SK-N-SH treated with all-trans-retinoic acid at 6 μM for 48 hours (cell line): ENCODE results near the gene PPP1R36.

Experiments
- ATAC-seq: fragments of 200-7000 bp; cut with Tn5 transposase; 3 replicates; pipeline ENCODE4 v1.9.1; 2020; ENCODE audit warnings: mild to moderate bottlenecking, moderate library complexity
- ESRRG ChIP-seq: fragments of 250-450 bp; sonication (Bioruptor Pico); IDR thresholded peaks from 2 replicates; pipeline ENCODE4 v1.6.1; 2021; ENCODE audit warnings: mild to moderate bottlenecking
- GLIS3 ChIP-seq: fragments of 250-450 bp; sonication (Bioruptor Pico); IDR thresholded peaks from 2 replicates; pipeline ENCODE4 v1.5.0; 2020; ENCODE audit warnings: mild to moderate bottlenecking, moderate library complexity
- ISL1 ChIP-seq: fragments of 250-450 bp; sonication (Bioruptor Pico); IDR thresholded peaks from 2 replicates; pipeline ENCODE4 v2.1.2; 2022; ENCODE audit warnings: mild to moderate bottlenecking, moderate library complexity
- OSR1 ChIP-seq: fragments of 250-450 bp; sonication (Bioruptor Pico); IDR thresholded peaks from 2 replicates; pipeline ENCODE4 v1.8.0; 2022; ENCODE audit warnings: moderate library complexity, mild to moderate bottlenecking, inconsistent platforms
- PPARA ChIP-seq: fragments of 250-450 bp; sonication (Bioruptor Pico); IDR thresholded peaks from 2 replicates; pipeline ENCODE4 v1.5.0; 2020; ENCODE audit warnings: mild to moderate bottlenecking, borderline replicate concordance
- SNAI2 ChIP-seq: fragments of 250-450 bp; sonication (Bioruptor Pico); IDR thresholded peaks from 2 replicates; pipeline ENCODE4 v1.5.0; 2020; ENCODE audit warnings: mild to moderate bottlenecking, moderate library complexity
- TCF4 ChIP-seq: fragments of 250-450 bp; sonication (Bioruptor Pico); IDR thresholded peaks from 2 replicates; pipeline ENCODE4 v1.8.0; 2021; ENCODE audit warnings: mild to moderate bottlenecking, moderate library complexity, borderline replicate concordance
- ZC3H10 ChIP-seq: fragments of 250-450 bp; sonication (Bioruptor Pico); IDR thresholded peaks from 2 replicates; pipeline ENCODE4 v1.5.1; 2021; ENCODE audit warnings: mild to moderate bottlenecking, moderate library complexity
- ZFP3 ChIP-seq: fragments of 250-450 bp; sonication (Bioruptor Pico); IDR thresholded peaks from 2 replicates; pipeline ENCODE4 v1.5.0; 2020; ENCODE audit warnings: mild to moderate bottlenecking, moderate library complexity
- ZFP30 ChIP-seq: fragments of 450-650 bp; formaldehyde crosslinking; IDR thresholded peaks from 2 replicates; pipeline ENCODE4 v1.5.0; 2022; ENCODE audit warnings: mild to moderate bottlenecking, moderate library complexity
- ZNF8 ChIP-seq: fragments of 450-650 bp; formaldehyde crosslinking; IDR thresholded peaks from 2 replicates; pipeline ENCODE4 v1.5.0; 2020; ENCODE audit warnings: mild to moderate bottlenecking, moderate library complexity

PPP1R36 gene

GRCh38 chr14:64637735-64638473 lies 88.1 kb downstream of the PPP1R36 start:
- TF ChIP-seq ISL1 (CRISPR knock-in tag) (no peak), SNAI2 (no peak), ZC3H10 (CRISPR knock-in tag) (no peak)
- no peak for ATAC-seq

- ATAC-seq: no peak
- TF ChIP-seq ZFP30 (CRISPR knock-in tag) (no peak), ZFP3 (CRISPR knock-in tag) (no peak), SNAI2 (no peak), PPARA (CRISPR knock-in tag) (no peak), ZNF8 (CRISPR knock-in tag) (no peak), OSR1 (CRISPR knock-in tag) (no peak), GLIS3 (CRISPR knock-in tag) (no peak), ESRRG (no peak), TCF4 (CRISPR knock-in tag) (no peak)
These were observed 88.9 kb downstream of the PPP1R36 start for GRCh38 chr14:64638625-64639024.
